OCI-M2 (cell line): ENCODE data around the gene LARGE1.

ENCODE experiments used
- DNase-seq: peaks from one replicate; lab custom pipeline; 2025; ENCODE audit not compliant: unreplicated experiment; lab: John Stamatoyannopoulos, UW

The LARGE1 gene

DNA sequence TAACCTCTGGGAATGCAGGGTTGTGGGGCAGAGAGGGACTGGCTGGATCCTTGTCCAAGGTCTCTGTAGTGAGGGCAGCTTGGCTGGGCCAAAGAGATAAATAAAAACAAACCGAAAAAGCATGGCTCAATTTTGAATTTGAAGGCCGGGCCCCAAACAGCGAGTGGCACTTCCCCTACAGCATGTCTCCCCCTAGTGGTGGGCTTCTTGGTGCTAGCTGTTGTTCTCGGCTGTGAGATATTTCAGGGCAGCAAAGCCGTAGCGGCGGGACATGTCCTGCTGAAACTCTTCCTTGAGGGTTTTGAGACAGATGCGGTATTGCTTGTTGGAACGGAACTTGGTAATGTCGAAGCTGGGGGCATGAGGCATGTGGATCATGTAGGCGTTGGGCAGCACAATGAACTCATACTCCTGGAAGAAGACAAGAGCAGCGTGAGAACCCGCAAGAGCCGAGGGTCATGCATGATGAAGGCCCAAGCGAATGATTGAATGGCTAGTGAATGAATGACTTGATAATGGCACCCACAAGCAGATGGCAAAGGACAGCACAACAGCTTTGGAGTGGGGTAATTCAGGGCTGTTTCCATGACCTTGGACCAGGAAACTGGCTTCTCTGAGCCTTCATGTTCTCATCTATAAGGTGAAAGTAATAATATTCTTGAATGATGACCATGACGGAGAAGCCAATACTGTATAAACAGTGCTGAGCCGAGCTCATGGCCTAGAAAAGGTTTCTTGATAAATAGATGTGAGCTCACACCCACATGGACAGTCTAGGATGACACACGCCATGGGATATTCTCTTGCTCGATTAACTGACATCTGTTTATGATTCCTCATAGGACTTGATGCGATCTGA is 645.8 kb downstream of the LARGE1 start:
- DNase-seq = no peak

DNA sequence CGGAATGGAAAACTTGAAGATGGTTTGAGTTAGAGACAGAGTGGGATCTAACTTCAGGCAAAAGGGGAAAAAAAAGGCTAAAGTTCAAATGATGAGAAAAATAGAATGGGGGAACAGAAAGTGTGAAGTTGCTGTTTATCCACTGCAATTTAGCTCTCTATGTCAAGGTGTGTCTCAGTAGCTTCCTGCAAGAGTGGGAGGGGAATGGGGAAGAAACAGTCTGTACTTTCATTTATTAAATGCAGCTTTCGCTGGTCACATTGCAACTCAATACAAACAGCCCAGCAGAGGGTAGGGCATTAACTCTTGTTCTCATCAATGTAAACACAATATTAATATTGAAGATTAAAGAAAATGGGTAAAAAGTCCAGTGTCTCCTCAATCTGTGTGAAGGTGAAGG is 647.4 kb downstream of the LARGE1 start:
- DNase-seq = no peak

GRCh38 chr22:33272180-33272579 is 648.1 kb downstream of the LARGE1 start:
- DNase-seq = no peak

GRCh38 chr22:33271390-33272161 is 648.7 kb downstream of the LARGE1 start:
- no peak for DNase-seq

GRCh38 chr22:33270596-33270995 is 649.7 kb downstream of the LARGE1 start:
- no peak for DNase-seq

DNA sequence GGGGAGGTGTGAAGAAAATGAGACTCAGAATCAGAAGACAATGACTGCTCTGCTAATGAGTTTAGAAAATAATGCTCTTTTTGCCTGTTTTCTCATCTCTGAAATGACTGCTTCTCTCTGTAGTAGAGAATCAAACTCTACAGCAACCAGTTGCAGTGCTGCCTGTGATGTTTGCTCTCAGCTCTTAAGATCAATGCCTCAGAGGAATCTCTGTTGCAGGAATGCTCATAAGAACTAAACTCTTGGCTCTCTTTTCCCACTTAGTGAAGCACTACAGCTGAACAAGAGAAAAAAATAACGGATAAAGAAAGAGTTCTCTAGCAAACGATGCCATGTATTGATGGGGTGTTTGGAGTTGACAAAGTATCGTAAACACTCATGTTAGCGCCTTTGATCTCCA is 658.6 kb downstream of the LARGE1 start:
- no peak for DNase-seq

DNA sequence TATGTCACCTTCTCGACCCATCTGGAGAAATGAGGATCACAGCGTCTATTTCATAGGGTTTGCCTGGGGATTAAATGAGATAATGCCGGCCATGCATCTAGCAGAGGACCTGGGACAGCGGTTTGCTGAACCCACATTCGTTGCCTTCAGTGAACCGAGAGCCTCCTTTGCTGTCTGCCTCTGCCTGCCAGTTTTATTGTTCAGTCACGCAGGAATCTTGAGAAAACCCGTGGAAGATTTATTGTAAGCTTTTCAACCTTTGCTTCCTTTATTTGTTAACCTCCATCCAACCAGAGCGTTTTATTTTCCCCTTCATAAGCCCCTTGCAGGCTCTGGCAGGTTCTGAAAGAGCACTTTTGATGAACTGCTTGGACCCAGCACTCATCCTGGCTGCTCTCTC is 659.8 kb downstream of the LARGE1 start:
- no peak for DNase-seq

GRCh38 chr22:33255791-33256190 is 664.5 kb downstream of the LARGE1 start:
- no peak for DNase-seq

GRCh38 chr22:33248948-33249347 is 671.3 kb downstream of the LARGE1 start:
- no peak for DNase-seq

GRCh38 chr22:33247758-33248157 is 672.5 kb downstream of the LARGE1 start:
- DNase-seq = no peak

GRCh38 chr22:33242078-33242477 is 678.2 kb downstream of the LARGE1 start:
- DNase-seq = no peak

DNA sequence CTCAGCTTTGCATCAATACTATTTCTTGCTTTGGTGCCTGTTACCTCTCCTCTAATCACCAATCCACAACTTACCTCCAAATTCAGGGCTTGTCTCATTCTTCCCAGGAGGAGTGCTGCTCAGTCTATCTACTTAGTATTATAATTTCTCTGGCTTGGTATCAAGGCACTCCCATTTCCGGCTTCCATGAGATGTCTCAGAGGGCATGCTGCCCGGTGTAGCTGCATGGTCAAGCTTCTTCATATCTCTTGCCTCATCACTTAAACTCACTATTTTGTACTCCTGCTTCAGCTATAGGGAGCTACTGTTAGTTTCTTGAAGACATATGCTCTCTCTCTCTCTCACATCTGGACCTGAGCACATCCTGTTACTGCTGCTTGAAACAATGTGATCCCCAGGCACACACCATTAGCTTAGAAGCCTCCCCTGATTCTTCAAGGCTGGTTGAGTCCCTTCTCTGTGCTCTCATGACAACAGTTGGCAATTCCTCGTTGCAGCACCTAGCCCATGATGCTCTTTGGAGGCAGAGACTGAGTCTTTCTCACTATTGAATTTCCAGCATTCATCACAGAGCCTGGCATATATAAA is 679.3 kb downstream of the LARGE1 start:
- no peak for DNase-seq

GRCh38 chr22:33232071-33232470 is 688.2 kb downstream of the LARGE1 start:
- no peak for DNase-seq

DNA sequence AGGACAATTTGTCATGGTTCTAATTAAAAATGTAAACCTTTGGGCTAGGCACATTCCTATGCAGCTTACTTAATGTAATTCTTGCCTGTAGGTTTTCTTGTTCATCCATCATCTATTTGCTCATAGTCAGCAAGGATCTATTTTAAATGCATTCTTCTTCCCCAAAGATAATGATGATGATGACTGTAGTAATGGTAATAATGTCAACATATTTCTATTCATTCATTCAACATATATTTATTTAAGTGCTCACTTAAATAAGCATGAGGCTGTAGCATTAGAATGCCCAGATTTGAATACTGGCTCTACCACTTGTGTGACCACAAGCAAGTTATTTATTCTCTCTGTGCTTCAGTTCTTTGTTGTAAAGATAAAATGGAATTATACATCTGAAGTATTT is 692.5 kb downstream of the LARGE1 start:
- no peak for DNase-seq

DNA sequence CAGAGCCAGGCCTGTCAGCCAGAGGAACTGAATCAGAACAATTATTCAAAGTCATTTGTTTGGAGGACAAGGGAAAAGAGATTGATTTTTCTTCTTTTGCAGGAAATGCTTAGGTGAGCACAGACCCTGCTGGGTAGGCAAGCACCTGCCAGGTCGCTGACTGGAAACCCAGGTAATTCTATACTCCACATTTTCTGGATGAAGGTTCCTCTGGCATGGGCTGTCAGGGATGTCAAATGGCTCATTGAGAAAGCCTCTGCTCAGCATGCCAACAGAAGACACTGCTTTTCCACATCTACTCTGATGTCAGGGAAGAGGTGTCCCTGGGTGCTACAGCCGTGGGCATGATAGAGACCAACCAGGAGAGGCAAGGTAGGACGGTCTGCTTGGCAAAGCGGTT is 695.4 kb downstream of the LARGE1 start:
- DNase-seq = no peak
